Erythroblast (primary cell): Measurements from ENCODE around the gene CEP131.
"Not testable (repeated sequence)": the region's sequence is repeated elsewhere in the genome, so short reads cannot be mapped to it uniquely, and the experiment has no call there.

ENCODE experiments used
- DNase-seq, 2 experiments: peaks; one replicate each; lab custom pipeline; 2025; lab: John Stamatoyannopoulos, UW
- GATA1 ChIP-seq: IDR thresholded peaks from 2 replicates; pipeline ENCODE4 v1.6.1; 2011; ENCODE audit warnings: low read depth, mild to moderate bottlenecking, control low read depth, low read length, moderate library complexity
- POLR2A ChIP-seq: IDR thresholded peaks from 2 replicates; pipeline ENCODE4 v1.6.1; 2011; ENCODE audit warnings: mild to moderate bottlenecking, low read length

CEP131 gene

DNA sequence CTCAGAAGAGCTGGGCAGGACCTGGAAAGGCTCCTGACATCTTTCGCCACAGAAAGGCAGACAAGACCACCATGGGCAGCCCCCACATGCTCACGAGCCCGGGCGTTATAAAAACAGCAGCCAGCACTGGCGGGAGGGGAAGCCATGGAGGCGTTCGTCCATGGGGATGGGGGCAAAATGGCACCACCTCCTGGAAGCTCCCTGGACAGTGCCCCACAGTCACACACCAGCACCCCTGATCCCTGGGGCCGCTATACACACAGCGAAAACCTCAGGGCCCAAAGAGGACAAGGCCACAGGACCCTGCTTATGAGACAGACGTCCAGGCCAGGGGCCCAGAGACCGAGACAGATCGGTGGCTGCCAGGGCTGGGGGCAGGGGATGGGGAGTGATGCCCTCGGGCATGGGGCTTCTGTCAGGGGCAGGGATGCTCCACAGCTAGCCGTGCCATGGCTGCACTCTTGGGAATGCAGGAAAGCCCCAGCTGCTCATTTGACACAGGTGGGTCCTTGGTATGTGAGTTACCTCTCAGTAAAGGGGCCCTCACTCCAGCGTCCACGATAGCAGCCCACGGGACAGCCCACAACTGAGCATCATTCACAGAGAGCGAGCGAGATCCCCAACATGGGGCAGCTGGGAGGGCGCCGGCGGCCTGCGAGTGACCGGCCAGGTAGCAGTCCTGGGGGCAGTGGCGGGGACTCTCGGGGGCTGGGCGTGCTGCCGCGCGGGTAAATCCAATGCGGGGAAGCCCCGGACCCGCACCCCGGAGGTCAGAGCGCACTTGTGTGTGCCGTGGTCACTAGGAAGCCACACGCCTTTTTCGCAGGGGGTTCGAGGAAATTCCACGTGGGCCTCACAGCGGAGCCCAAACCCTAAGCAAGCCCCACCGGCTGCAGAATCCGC, 63.8 kb downstream of the CEP131 start:
- no peak for TF ChIP-seq POLR2A
- TF ChIP-seq GATA1, result no peak
- DNase-seq, result no peak

DNA sequence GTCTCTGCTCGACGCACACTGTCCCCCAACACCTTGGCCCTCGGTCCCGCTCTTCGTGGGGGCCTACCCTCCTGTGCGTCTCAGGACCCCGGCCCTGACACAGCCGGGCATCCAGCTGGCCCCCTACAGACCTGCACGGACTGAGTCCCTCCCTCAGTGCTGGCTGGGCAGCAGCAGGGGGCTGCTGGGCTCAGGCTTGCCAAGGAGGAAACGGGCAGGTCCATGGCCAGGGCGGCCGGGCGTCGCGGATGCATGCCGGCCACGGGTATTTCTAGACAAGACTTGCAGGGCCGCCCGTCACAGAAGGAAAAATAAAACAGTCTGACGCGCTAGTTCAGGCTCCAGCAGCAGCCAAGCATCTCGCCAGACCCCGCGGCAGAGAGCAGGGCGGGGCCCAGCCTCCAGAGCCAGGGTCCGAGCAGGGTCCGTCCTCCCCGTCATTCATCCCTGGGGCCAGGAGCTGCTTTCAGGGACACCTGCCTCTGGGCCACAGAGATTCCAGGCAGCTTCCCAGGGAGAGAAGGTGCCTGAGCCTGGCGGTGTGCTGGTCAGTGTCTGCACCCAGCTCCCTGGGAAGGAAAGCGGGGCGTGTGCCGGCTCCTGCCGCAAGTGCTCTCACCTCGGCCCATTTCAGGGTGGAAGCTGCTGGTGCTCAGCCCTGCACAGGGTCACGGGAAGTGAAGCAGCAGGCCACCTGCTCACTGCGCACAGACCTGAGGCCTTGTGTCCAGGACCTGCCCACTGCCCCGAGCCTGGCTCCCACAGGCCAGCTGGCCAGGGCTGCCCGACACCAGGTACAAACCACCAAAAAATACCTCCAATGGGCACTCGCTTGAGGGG, 64.7 kb downstream of the CEP131 start:
- TF ChIP-seq GATA1, result no peak
- TF ChIP-seq POLR2A, result no peak
- no peak for DNase-seq

DNA sequence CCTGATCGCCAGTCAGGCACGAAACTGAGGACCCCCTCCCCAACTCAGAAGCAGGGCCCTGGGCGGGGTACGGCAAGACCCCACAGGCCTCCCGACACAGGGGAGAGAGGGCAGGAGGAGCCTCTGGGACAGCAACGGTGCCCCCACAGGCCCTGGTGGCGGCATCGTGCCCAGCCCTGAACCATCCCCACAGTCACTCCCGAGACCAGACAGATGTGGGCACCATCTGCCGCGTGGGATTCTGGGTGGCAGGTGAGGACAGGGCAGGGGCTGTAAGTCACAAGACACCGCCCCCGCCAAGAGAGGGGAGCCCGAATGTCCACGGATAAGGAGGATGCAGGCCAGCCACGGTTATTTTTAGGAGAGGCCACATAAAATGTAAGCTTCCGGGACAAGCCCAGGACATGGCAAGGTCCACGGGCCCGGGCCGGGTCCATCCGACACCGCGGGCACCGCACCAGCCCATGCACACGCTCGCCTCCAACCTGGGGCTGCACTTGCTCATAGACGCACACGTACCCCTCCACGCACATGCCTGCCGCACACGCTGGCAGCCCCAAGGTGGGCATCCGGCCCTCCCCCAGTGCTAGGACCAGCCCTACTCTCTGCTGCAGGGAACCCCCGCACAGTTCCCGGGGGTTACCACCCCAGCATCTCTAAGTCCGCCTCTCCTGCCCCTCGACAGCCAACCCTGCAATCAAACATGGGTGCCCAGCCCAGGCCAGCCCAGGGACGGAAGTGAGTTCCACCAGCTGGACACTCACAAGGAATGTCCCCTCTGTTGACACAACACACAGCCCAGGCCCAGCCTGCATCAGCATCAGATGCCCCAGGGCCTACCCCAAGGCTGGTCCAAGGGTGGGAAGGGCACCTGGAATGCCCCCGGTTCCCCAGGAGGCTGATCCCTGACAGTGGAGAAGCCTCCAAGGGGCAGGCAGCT, 65.6 kb downstream of the CEP131 start:
- TF ChIP-seq POLR2A (no peak), GATA1 (no peak)
- DNase-seq, result no peak

DNA sequence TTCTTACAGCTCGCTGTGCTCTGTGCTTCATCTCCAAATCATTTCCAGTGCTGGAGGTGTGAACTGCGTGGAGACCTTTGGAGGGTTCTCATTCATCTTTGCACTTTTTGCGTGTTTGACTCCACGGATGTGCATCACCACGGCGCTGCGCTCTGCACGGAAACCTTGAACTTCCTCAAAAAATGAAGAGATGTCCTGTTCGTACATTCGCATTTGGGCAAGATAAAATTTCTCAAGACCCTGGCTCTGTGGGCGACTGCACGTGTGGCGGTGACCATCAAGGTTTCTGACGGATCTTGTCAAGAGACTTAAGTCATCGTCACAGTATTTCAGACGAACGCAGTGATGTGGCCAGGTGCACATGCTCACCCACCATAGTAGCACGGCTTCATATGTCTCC, 67.8 kb downstream of the CEP131 start:
- TF ChIP-seq POLR2A (no peak), GATA1 (no peak)
- no peak for DNase-seq

DNA sequence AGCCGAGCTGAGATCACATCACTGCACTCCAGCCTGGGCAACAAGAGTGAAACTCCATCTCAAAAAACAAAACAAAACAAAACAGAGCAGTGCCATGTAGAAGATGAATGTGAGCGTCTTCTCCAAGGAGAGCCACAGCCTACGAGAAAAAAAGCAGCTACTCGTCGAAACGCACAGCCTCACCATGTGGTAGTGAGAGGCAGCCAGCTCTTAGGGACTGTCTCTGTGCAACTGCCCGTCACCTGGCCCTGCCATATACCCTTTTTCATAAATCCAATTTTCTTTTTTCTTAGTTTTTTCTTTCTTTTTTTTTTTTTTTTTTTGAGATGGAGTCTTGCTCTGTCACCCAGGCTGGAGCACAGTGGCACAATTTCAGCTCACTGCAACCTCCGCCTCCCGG, 68.7 kb downstream of the CEP131 start:
- not testable (repeated sequence) for DNase-seq

DNA sequence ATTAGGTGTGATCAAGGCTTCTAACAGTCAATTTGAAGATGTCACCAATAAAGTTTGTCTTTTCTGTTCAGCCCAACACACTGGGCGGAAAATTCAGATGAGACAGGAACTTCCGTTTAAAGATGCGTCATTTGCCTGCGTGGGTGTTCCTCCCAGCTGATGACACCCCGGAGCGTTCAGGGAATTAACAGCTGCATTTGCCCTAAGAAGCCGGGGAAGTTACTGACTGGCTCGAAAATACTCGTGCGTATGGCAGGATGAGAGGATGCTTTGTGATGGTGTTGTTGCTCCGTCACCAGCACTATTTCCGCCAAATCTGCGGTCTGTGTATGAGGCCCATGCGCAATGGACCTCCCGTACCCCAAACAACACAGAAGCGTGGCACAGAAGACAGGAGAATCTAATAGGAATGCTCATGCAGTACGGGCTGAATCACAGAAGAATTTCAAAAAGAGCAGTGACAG, 69.4 kb downstream of the CEP131 start:
- no peak for DNase-seq
- TF ChIP-seq POLR2A (no peak), GATA1 (no peak)

DNA sequence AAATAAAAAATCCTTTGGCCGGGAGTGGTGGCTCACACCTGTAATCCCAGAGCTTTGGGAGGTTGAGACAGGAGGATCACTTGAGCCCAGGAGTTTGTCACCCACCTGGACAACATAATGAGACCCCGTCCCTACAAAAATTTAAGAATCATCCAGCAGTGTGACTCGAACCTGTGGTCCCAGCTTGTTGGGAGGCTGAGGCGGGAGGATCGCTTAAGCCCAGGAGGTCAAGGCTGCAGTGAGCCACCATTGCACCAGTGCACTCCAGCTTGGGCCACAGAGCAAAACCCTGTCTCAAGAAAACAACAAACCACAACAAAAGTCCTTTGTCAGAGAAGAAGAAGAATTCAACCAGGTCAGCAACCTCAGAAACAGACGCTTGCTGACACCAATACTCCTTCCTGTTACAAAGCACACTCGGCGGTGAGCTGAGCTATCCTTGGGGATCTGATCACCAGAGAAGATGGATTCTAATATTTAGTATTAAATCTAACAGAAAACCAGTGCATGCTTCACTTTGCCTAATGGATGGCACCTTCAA, 70.4 kb downstream of the CEP131 start:
- no peak for DNase-seq
- TF ChIP-seq POLR2A, result no peak
- TF ChIP-seq GATA1, result no peak

DNA sequence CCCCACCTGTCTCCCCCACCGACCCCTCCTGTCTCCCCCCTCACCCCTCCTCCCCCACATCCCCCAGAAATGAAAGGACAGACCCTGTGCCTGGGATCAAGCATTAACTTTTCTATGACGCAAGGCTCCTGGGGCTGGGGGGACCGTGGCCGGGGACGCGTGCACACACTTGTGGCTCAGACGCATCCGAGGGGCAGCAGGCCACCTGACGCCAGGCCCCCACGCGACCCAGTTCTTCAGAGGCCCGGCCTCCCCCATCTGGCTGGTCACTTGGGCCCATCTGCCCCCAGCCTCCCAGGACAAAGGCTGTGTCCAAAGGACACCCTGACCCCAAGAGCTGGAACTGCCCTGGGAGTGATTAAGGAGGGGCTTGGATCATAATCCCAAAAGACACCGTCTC, 71.5 kb downstream of the CEP131 start:
- DNase-seq, result no peak
- TF ChIP-seq GATA1, result no peak
- no peak for TF ChIP-seq POLR2A

DNA sequence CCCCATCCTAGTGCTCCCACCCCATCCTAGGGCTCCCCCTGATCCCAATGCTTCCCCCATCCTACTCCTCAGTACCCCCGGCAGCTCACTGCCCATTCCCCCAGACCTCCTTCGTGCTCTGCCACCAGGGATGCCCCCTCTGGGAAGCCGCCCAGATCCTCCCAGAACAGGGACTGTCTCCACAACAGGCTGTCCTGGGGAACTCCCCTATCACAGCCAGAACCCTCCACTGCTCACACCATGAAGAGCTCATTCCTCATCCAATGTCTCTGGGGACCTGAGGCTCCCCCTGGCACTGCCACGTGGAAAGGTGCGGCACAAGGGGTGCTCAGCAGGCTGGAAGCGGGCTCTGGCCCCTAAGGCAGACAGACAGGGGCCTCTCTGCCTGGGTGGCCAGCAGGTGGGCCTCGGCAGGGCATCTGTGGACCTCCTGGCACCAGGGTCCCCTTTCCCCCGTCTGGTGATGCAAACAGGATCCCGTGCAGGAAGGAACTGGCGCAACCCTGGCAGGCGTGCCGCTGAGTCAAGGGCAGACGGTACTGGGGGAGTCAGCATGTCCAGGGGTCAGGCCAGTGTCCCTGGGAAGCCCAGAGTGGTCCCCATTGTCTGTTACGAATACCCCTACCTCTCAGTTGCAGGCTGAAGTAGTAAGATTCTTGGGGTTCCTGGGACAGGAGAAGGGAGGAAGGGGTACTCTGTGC, 72.2 kb downstream of the CEP131 start:
- DNase-seq, result no peak
- TF ChIP-seq GATA1, result no peak
- no peak for TF ChIP-seq POLR2A

DNA sequence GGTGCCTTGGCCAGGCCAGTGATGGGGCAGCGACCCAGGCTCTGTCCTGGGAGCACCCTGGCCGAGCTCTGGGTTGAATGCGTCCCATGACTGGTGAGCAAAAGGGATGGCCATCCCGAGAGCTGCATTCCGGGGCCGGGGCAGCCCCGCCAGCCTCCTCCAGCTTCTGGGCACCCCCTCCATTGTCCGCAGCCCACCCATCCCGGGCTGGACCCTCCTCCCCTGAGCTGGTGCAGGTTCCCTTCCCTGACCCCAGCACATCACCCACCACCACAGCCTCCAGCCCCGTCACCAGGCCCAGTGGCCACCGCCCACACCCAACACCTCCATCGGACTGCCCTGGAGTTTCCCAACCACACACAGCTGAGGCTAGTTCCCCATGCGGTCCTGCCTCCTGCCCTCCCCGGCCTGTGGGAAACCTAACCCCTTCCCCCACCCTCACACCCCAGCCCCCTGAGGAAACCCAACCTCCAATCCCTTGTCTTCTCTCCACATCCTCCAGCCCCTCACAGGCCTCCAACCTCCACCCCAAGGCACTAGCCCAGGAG, 73.7 kb downstream of the CEP131 start:
- TF ChIP-seq GATA1 (no peak), POLR2A (no peak)
- DNase-seq, result no peak

DNA sequence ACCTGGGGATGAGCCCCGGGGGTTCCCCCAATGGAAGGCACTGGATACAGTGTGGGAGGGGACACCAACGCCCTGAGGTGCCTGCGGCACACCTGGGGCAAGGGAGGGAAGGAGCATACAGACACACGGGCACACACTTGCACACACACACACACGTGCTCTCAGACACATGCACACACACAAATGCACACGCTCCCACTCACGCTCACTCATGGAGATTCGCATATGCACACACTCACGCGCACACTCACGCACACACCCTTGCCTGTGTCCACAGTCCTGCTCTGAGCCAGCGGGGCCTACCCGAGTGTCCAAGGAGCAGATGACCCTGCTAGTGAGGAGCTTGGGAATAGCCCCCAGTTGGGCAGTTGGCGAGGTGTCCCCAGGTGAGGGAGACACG, 74.2 kb downstream of the CEP131 start:
- no peak for DNase-seq
- TF ChIP-seq GATA1 (no peak), POLR2A (no peak)

DNA sequence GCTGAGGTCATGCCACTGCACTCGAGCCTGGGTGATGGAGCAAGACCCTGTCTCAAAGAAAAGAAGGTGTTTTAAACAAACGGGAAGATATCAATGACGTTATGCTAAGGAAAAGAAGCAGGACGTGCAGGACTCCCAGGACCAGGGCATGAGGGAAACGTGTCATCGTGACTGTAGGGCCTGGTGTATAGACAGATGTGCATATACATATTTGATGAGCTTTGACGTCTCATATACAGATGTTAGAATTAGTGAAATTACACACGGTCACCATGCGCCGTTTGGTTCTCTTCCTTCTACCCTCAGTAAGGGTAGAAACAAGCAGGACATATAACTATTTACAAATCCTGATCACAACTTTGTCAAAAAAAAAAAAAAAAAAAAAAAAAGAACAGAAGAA, 75.1 kb downstream of the CEP131 start:
- TF ChIP-seq GATA1 (no peak), POLR2A (no peak)
- no peak for DNase-seq

DNA sequence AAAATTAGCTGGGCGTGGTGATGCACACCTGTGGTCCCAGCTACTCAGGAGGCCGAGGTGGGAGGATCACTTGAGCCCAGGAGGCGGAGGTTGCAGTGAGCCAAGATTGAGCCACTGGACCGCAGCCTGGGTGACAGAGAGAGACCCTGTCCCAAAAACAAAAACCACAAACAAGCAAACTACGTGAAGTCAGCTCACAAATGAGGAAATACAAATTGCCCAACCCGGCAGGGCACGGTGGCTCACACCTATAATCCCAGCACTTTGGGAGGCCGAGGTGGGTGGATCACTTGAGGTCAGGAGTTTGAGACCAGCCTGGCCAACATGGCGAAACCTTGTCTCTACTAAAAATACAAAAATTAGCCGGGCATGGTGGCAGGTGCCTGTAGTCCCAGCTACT, 76.6 kb downstream of the CEP131 start:
- not testable (repeated sequence) for DNase-seq
